Left lobe of liver (tissue), 2 donors: ENCODE measurements around the gene CRB3. TPM values are rescaled to one million over a fixed set of nuclear protein-coding genes. Genes with fewer than 3 reads are reported as not detected.

Experiments
- ATAC-seq: fragments of 200-7000 bp; cut with Tn5 transposase; one replicate; pipeline ENCODE4 v1.9.1; 2020; ENCODE audit warnings: mild to moderate bottlenecking, moderate library complexity
- DNase-seq: peaks from one replicate; pipeline ENCODE4 v3.0.0-alpha.2; 2020; ENCODE audit warnings: low spot score
- total RNA-seq: library from RNA; stranded (reverse); gene quantifications from one replicate; pipeline ENCODE4 v1.2.1, GENCODE V29; 2021
- donor health status: DM: no; HTN: no; CAD: no; lungs with moderate emphysema.
- donor health status: DM: no; HTN: yes; CAD: no.

CRB3 gene
- total RNA-seq, 1 donor from 2014 or later = 25.9 TPM

GRCh38 chr19:6516018-6516658 is 52.1 kb downstream of the CRB3 start:
- peak; percentile 85 for ATAC-seq
- peak; percentile 83 for DNase-seq

Other genes starting within 250 kb of the CRB3 start
- gene MLLT1, start 184.3 kb upstream of the CRB3 start, total RNA-seq = 21.8 TPM
- 0.88 TPM for gene ACER1, start 130.7 kb upstream of the CRB3 start, total RNA-seq
- 63.0 TPM for gene CLPP, start 102.7 kb upstream of the CRB3 start, total RNA-seq
- 83.9 TPM for gene ALKBH7, start 91.5 kb upstream of the CRB3 start, total RNA-seq
- gene PSPN, start 88.3 kb upstream of the CRB3 start, total RNA-seq = 1.3 TPM
- 18.7 TPM for gene GTF2F1, start 71.1 kb upstream of the CRB3 start, total RNA-seq
- 75.1 TPM for gene KHSRP, start 39.5 kb upstream of the CRB3 start, total RNA-seq
- gene SLC25A41, start 30.5 kb upstream of the CRB3 start, total RNA-seq = 0.18 TPM
- 40.3 TPM for gene SLC25A23, start 4.5 kb upstream of the CRB3 start, total RNA-seq
- gene DENND1C, start 17.5 kb downstream of the CRB3 start, total RNA-seq = 1.1 TPM
- gene TUBB4A, start 38.0 kb downstream of the CRB3 start, total RNA-seq = 0.70 TPM
- 0.13 TPM for gene TNFSF9, start 66.8 kb downstream of the CRB3 start, total RNA-seq
- 0.25 TPM for gene CD70, start 126.9 kb downstream of the CRB3 start, total RNA-seq
- gene TNFSF14, start 205.9 kb downstream of the CRB3 start, total RNA-seq = 8.3 TPM